ENCODE measurements around the gene RFPL2. TPM values are rescaled to one million over a fixed set of nuclear protein-coding genes. Genes with fewer than 3 reads are reported as not detected.
A peak's percentile ranks its signal among the peaks of the same experiment; 100 is the strongest.

RFPL2 gene
- total and polyA plus RNA-seq, 2 of the 13 experiments (the other 11 are each of a cell fraction or from before 2014, with no cell fraction given), result not detected

- TF ChIP-seq ZNF333 (CRISPR knock-in tag; IDR thresholded peaks at IDR 0.05; ENCODE audit: borderline replicate concordance) (no peak), ZNF891 (CRISPR knock-in tag; IDR thresholded peaks at IDR 0.05) (no peak), ZBTB46 (CRISPR knock-in tag; IDR thresholded peaks at IDR 0.05; ENCODE audit: borderline replicate concordance) (no peak), ETS1 (CRISPR knock-in tag; IDR thresholded peaks at IDR 0.05) (no peak), ELF1 (CRISPR knock-in tag; IDR thresholded peaks at IDR 0.05) (no peak), SNRNP70 (IDR thresholded peaks at IDR 0.05; ENCODE audit: low read depth, low read length) (no peak), GLMP (CRISPR knock-in tag; IDR thresholded peaks at IDR 0.05; ENCODE audit: borderline replicate concordance) (no peak), SNAI1 (CRISPR knock-in tag; IDR thresholded peaks at IDR 0.05; ENCODE audit: borderline replicate concordance) (no peak), TBX3 (IDR thresholded peaks at IDR 0.05; ENCODE audit: borderline replicate concordance) (no peak), ATF4 (CRISPR knock-in tag; IDR thresholded peaks at IDR 0.05) (no peak), CEBPZ (IDR thresholded peaks at IDR 0.05; ENCODE audit: low read length) (no peak), ZNF101 (CRISPR knock-in tag; IDR thresholded peaks at IDR 0.05; ENCODE audit: borderline replicate concordance, low read depth) (no peak), HNRNPLL (IDR thresholded peaks at IDR 0.05; ENCODE audit: low read depth, low read length, poor library complexity, severe bottlenecking) (peak; percentile 58), CBX1 (IDR thresholded peaks at IDR 0.05; ENCODE audit: low read depth) (no peak), ZBTB49 (CRISPR knock-in tag; IDR thresholded peaks at IDR 0.05; ENCODE audit: borderline replicate concordance) (no peak)
Measured at GRCh38 chr22:32204856-32205722, at the start of gene RFPL2 (continued).

Data from HepG2 (cell line).